Measurements from ENCODE around the gene MROH9. TPM values are rescaled to one million over a fixed set of nuclear protein-coding genes. Genes with fewer than 3 reads are reported as not detected.

Gene MROH9
- total and polyA plus RNA-seq, 2 of the 4 experiments (the other 2 are of a cell fraction) = not detected

DNA sequence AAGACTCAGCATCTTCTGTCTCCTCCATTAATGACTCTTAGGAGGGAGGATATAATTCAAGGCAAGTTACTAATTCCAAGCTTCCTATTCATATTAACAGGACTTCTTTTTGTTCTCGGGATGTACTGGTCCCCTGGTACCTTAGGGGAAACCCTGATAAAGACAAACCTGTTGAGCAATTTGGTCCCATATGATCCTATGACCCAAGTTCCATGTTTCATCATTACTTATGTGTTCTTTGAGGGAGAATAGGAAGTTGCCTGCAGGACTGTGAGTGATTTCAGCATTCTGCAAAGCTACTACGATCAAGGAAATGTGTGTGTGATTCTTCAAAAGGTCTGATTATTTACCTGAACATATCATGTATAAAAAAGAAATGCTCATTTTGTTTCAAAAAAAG, 149.5 kb downstream of the MROH9 start:
- H2AK9ac ChIP-seq (replicated peaks; ENCODE audit: low read depth, low read length, poor library complexity) = no peak overlapping the region
- TF ChIP-seq NFE2L2 (IDR thresholded peaks at IDR 0.05; ENCODE audit: low read depth, low read length) (no peak), RFX5 (IDR thresholded peaks at IDR 0.05; ENCODE audit: low read depth, low read length) (no peak), MAZ (IDR thresholded peaks at IDR 0.05; ENCODE audit: borderline replicate concordance, low read depth, low read length) (no peak), SMC3 (IDR thresholded peaks at IDR 0.05; ENCODE audit: low read depth, low read length) (no peak), MXI1 (IDR thresholded peaks at IDR 0.05; ENCODE audit: borderline replicate concordance, low read depth, low read length) (no peak), BHLHE40 (IDR thresholded peaks at IDR 0.05; ENCODE audit: low read depth, low read length) (no peak), RCOR1 (IDR thresholded peaks at IDR 0.05; ENCODE audit: insufficient replicate concordance, low read length) (no peak), RAD21 (IDR thresholded peaks at IDR 0.05; ENCODE audit: low read length) (no peak), MAFK (IDR thresholded peaks at IDR 0.05; ENCODE audit: low read depth, low read length) (no peak), FOS (IDR thresholded peaks at IDR 0.05; ENCODE audit: low read depth, low read length) (no peak), CTCF (conservative IDR thresholded peaks at IDR 0.05; ENCODE audit: low read depth, low read length) (no peak), POLR2A (IDR thresholded peaks at IDR 0.05; ENCODE audit: low read depth, low read length) (no peak), CEBPB (IDR thresholded peaks at IDR 0.05; ENCODE audit: low read depth, low read length) (no peak), CHD1 (IDR thresholded peaks at IDR 0.05; ENCODE audit: low read depth, low read length) (no peak)
- TF ChIP-seq, protein P1, sequence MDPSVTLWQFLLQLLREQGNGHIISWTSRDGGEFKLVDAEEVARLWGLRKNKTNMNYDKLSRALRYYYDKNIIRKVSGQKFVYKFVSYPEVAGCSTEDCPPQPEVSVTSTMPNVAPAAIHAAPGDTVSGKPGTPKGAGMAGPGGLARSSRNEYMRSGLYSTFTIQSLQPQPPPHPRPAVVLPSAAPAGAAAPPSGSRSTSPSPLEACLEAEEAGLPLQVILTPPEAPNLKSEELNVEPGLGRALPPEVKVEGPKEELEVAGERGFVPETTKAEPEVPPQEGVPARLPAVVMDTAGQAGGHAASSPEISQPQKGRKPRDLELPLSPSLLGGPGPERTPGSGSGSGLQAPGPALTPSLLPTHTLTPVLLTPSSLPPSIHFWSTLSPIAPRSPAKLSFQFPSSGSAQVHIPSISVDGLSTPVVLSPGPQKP (IDR thresholded peaks at IDR 0.05; ENCODE audit: borderline replicate concordance, low read depth, low read length) = no peak
- TF ChIP-seq, protein P2, sequence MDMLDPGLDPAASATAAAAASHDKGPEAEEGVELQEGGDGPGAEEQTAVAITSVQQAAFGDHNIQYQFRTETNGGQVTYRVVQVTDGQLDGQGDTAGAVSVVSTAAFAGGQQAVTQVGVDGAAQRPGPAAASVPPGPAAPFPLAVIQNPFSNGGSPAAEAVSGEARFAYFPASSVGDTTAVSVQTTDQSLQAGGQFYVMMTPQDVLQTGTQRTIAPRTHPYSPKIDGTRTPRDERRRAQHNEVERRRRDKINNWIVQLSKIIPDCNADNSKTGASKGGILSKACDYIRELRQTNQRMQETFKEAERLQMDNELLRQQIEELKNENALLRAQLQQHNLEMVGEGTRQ (IDR thresholded peaks at IDR 0.05; ENCODE audit: low read depth, low read length) = no peak
- H4K91ac ChIP-seq (ENCODE audit: insufficient read depth, low read depth, low read length) = no peak overlapping the region
- ChIA-PET CTCF (interaction anchor here (0.6 to 1.9 kb wide), 3 partner anchors 14 to 160 kb away, joined by 3 to 11 read pairs (median 5); no protein-coding TSS in a partner anchor), POLR2A (ENCODE audit: unreplicated experiment) (no interaction called here)
- no peak overlapping the region for H3K4me3 ChIP-seq (ENCODE audit: insufficient read depth, low read depth, low read length)
- no peaks in the 10 kb centered on the region for H3K36me3 ChIP-seq (ENCODE audit: control insufficient read depth, insufficient read depth, low read length)
- H3K56ac ChIP-seq (ENCODE audit: extremely low read depth, insufficient read depth, low read length) = no peak overlapping the region
- H2AK5ac ChIP-seq (ENCODE audit: low read depth, low read length) = no peak overlapping the region
- H2BK15ac ChIP-seq (ENCODE audit: low read depth, low read length) = no peak overlapping the region
- no peak overlapping the region for H4K8ac ChIP-seq (ENCODE audit: low read depth in 2 of 2, low read length in 2 of 2)
- no peaks in the 10 kb centered on the region for H3K79me1 ChIP-seq (ENCODE audit: low read depth in 1 of 2, low read length in 2 of 2)
- no peak overlapping the region for H3K23ac ChIP-seq (ENCODE audit: low read depth, low read length)
- no peak overlapping the region for H3K9ac ChIP-seq (ENCODE audit: low read depth, low read length)
- no peak overlapping the region for H2BK20ac ChIP-seq (ENCODE audit: low read depth, low read length)
- H3K27ac ChIP-seq (ENCODE audit: insufficient read depth, low read length) = no peak overlapping the region
- no peak overlapping the region for H2AFZ ChIP-seq (replicated peaks; ENCODE audit: low read length, poor library complexity)
- H3K4me2 ChIP-seq (ENCODE audit: low read depth, low read length) = no peak overlapping the region
- no peak overlapping the region for H3K14ac ChIP-seq (replicated peaks; ENCODE audit: low read depth, low read length)
- H3K18ac ChIP-seq (ENCODE audit: low read depth, low read length) = no peak overlapping the region
- dilution Hi-C loops (cut with HindIII; ENCODE audit: low sequenced_read_pairs, unreplicated experiment) (no loop called here), in situ Hi-C loops (cut with MboI; ENCODE audit: low sequenced_read_pairs) (loop anchor here (5.0 to 10.0 kb wide), 2 partner anchors 100 to 147 kb away; partner anchors contain the start of gene FMO2), intact Hi-C loops (cut with micrococcal nuclease) (loop anchor here (5.0 kb wide), 1 partner anchor 227 kb away; the partner anchor contains the start of gene FMO4)
- no peaks in the 10 kb centered on the region for H4K20me1 ChIP-seq (ENCODE audit: insufficient read depth, low read length)
- H2BK120ac ChIP-seq (ENCODE audit: low read depth, low read length) = no peak overlapping the region
- H3K27me3 ChIP-seq (ENCODE audit: control insufficient read depth, insufficient read depth, low read length) = no peaks in the 10 kb centered on the region
- H4K5ac ChIP-seq (ENCODE audit: low read depth, low read length) = no peak overlapping the region
- H3K4ac ChIP-seq (ENCODE audit: low read depth, low read length) = no peak overlapping the region
- ATAC-seq (ENCODE audit: low read depth) (no peak), DNase-seq (no peak)
- H2BK5ac ChIP-seq (ENCODE audit: low read depth, low read length, poor library complexity, severe bottlenecking) = no peak overlapping the region
- no peaks in the 10 kb centered on the region for H3K9me1 ChIP-seq (ENCODE audit: insufficient read depth, low read length)
- H3K4me1 ChIP-seq (ENCODE audit: control insufficient read depth, insufficient read depth, low read length) = peaks cover 5% of the 10 kb centered on the region; the same call in 1 of the 2 replicates
- BruUV-seq (replicated peaks) = no TSS peak
- H3K9me3 ChIP-seq (ENCODE audit: control insufficient read depth, insufficient read depth, low read length) = no peaks in the 10 kb centered on the region
- WGBS, 2 experiments (ENCODE audit: extremely low coverage in 2 of 2, insufficient read length in 1 of 2) = no CpG with 5 or more reads among the region's 2 CpGs

Data from IMR-90 (cell line).